Left lobe of liver (tissue), 1 donor: ENCODE data around the gene EQTN. TPM values are rescaled to one million over a fixed set of nuclear protein-coding genes. Genes with fewer than 3 reads are reported as not detected.

Experiments used
- total RNA-seq: library from RNA; stranded (reverse); gene quantifications from one replicate; pipeline ENCODE4 v1.2.1, GENCODE V29; 2021
- donor health status: DM: no; HTN: yes; CAD: no.

The EQTN gene
- total RNA-seq, 1 donor from 2014 or later: not detected

Other genes starting within 250 kb of the EQTN start
- 4.4 TPM for gene TEK, start 187.9 kb downstream of the EQTN start, total RNA-seq
- not detected for gene IFNK, start 227.1 kb upstream of the EQTN start, total RNA-seq
- 0.91 TPM for gene MOB3B, start 232.7 kb upstream of the EQTN start, total RNA-seq